Activated CD4-positive, alpha-beta T cell treated with anti-CD3 and anti-CD28 coated beads, Interleukin-2, amount 10 ng/mL, durations not matched to agents 24 days and 14 days (primary cell): Measurements from ENCODE around the gene SCN7A. TPM values are rescaled to one million over a fixed set of nuclear protein-coding genes. Genes with fewer than 3 reads are reported as not detected.
"Not testable (repeated sequence)": the region's sequence is repeated elsewhere in the genome, so short reads cannot be mapped to it uniquely, and the experiment has no call there.

ENCODE experiments used
- DNase-seq: peaks from one replicate; pipeline ENCODE4 v3.0.0; 2022
- H3K27ac Mint-ChIP-seq: one replicate; pipeline ENCODE4 v1.8.0; 2022; ENCODE audit warnings: mild to moderate bottlenecking, mixed read lengths
- H3K27me3 Mint-ChIP-seq: one replicate; pipeline ENCODE4 v1.8.0; 2022; ENCODE audit warnings: mixed read lengths
- H3K36me3 Mint-ChIP-seq: one replicate; pipeline ENCODE4 v1.8.0; 2022; ENCODE audit warnings: low read depth, mild to moderate bottlenecking, mixed read lengths
- H3K4me1 Mint-ChIP-seq: one replicate; pipeline ENCODE4 v1.8.0; 2021; ENCODE audit warnings: mixed read lengths
- H3K4me3 Mint-ChIP-seq: one replicate; pipeline ENCODE4 v1.8.0; 2022; ENCODE audit warnings: mild to moderate bottlenecking, moderate library complexity, mixed read lengths
- H3K9me3 Mint-ChIP-seq: one replicate; pipeline ENCODE4 v1.8.0; 2021; ENCODE audit warnings: mixed read lengths
- intact Hi-C: fragments of 100-400 bp; cut with micrococcal nuclease; formaldehyde crosslinking; loops from one replicate; pipeline ENCODE4 v1.15.1; 2023
- total RNA-seq: library from RNA; stranded (reverse); gene quantifications from 2 replicates; pipeline ENCODE4 v1.2.3, GENCODE V29; 2022

Gene SCN7A
- total RNA-seq, 1 donor from 2014 or later, result not detected

DNA sequence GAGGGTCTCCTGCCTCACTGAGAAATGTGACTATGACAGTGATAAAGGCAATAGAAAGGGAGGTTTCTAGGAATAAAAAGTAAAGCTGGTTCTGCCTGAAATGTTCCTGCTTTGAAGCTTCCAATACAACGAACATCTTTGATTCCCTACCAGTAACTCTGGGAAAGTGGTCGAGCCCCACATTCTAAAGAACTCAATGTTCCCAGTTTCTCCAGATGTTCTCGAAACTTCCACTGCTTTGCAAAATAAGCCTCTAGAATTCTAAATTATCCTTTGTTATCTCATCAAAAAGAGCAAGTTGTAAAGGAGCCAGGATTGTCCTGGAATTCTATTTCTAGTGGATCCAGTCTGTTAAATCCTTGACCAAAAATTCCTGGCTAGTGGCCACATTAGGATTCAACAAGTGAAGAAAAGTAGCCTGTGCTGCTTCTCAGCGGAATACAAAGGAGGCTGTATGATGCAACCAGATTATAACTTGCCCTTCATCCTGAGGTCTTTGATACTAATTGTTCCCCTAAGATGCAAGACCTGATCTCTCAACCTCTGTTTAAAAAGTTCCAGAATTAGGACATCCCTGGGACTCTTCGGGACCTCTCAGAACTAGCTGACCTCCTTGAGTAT, 8.4 kb downstream of the SCN7A start:
- H3K36me3 Mint-ChIP-seq, result no peaks in the 10 kb centered on the region
- H3K9me3 Mint-ChIP-seq, result no peaks in the 10 kb centered on the region
- H3K4me1 Mint-ChIP-seq, result no peaks in the 10 kb centered on the region
- H3K27me3 Mint-ChIP-seq, result no peaks in the 10 kb centered on the region
- no peak for DNase-seq
- intact Hi-C loops, result no loop called here
- no peak overlapping the region for H3K4me3 Mint-ChIP-seq
- no peak overlapping the region for H3K27ac Mint-ChIP-seq

DNA sequence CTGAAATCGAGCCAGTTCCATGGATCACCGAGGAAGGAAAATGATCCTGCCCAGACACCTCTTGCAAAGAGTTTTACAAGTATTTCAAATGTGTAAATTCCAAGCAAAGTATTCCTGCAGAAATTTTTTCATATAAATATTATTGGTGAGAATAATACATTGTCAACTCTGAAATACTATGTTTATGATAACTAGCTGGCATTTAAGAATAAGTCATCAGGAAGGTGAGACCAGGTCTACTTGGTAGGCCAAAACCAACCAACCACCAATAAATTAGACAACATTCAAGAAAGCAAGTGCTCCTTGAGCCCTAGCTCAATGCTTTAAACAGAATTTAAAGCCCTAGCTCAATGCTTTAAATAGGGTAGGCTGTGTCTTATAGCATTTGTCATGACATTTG, 21.7 kb downstream of the SCN7A start:
- Mint-ChIP-seq H3K36me3 (no peaks in the 10 kb centered on the region), H3K27me3 (no peaks in the 10 kb centered on the region), H3K9me3 (no peaks in the 10 kb centered on the region), H3K27ac (no peak overlapping the region), H3K4me3 (no peak overlapping the region), H3K4me1 (no peaks in the 10 kb centered on the region)
- DNase-seq, result no peak
- intact Hi-C loops, result no loop called here

DNA sequence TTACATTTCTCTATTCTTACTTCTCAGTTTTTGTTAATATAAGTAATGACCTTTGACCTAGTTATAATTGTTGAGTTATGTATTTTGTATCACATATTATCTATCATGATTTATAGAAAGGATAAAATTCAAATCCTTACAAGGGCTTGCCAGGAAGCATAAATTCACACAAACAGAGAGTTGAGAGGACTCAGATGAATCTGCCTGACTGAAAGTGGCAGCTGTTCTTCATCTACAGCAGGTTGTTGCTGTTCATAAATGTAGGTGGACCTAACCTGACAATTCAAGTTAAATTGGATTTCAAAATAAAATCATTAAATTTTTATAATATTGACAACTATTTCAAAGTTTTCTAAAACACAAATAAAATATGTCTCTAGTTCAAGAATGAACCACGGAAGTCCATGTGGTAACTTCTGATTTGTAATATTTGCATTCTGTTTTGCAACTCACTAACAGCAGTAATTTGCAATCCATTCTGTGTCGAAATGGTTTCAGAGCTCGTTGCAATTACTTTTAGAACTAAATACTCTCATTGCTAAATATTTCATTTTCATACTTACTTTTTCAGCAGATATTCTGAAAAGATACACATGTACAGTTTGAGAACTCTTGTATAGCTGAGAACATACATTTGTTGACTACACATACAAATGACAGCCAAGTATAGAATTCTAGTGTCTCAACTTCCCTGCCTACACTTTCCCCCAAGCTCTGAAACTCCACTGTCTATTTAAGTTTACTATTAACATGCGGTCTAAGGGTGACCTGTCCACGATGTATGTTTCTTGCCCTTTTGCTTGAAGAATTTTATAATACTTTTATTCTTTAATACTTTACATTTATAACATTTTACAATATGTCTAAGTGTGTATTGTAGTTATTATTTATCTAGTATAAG, 25.7 kb downstream of the SCN7A start:
- H3K4me1 Mint-ChIP-seq, result no peaks in the 10 kb centered on the region
- no peak overlapping the region for H3K4me3 Mint-ChIP-seq
- intact Hi-C loops, result no loop called here
- H3K27ac Mint-ChIP-seq, result no peak overlapping the region
- H3K27me3 Mint-ChIP-seq, result no peaks in the 10 kb centered on the region
- H3K9me3 Mint-ChIP-seq, result no peaks in the 10 kb centered on the region
- DNase-seq, result no peak
- no peaks in the 10 kb centered on the region for H3K36me3 Mint-ChIP-seq

DNA sequence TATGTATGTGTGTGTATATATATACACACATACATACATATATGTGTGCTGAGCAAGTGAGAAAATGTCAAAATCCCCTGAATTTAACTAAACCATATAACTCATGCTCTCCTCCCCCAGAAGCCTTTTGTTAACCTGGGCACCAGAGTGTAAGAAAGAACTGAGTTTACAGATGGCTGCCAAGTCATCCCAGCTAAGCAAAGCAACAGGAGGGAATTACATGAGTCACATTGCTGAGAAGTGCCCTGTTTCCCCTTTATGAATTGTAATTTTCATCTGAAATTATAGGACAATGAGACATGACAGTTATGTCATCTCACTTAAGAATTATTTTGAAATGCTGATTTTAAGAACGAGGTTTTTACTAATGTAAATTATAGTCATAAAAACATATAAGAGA, 29.9 kb downstream of the SCN7A start:
- H3K4me1 Mint-ChIP-seq, result no peaks in the 10 kb centered on the region

DNA sequence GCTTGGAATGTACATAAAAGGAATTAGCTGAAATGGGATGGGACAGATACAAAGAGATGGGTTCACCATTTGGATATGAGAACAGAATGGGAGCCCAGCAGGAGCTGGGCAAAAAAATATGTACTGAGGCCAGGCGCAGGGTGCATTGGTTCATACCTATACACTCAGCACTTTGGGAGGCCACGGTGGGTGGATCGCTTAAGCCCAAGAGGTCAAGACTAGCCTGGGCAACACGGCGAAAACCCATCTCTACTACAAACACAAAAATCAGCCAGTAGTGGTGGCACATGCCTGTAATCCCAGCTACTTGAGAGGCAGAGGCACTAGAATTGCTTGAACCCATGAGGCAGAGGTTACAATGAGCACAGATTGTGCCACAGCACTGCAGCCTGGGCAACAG, 30.4 kb downstream of the SCN7A start:
- no peaks in the 10 kb centered on the region for H3K36me3 Mint-ChIP-seq
- no peak overlapping the region for H3K4me3 Mint-ChIP-seq
- intact Hi-C loops, result no loop called here
- H3K27me3 Mint-ChIP-seq, result no peaks in the 10 kb centered on the region
- no peaks in the 10 kb centered on the region for H3K4me1 Mint-ChIP-seq
- no peak overlapping the region for H3K27ac Mint-ChIP-seq
- no peak for DNase-seq
- H3K9me3 Mint-ChIP-seq, result no peaks in the 10 kb centered on the region

More for the DNA sequence above, 29.9 kb downstream of the SCN7A start:
- DNase-seq, result no peak
- Mint-ChIP-seq H3K9me3 (no peaks in the 10 kb centered on the region), H3K27me3 (no peaks in the 10 kb centered on the region), H3K36me3 (no peaks in the 10 kb centered on the region), H3K27ac (no peak overlapping the region), H3K4me3 (no peak overlapping the region)
- intact Hi-C loops, result no loop called here

DNA sequence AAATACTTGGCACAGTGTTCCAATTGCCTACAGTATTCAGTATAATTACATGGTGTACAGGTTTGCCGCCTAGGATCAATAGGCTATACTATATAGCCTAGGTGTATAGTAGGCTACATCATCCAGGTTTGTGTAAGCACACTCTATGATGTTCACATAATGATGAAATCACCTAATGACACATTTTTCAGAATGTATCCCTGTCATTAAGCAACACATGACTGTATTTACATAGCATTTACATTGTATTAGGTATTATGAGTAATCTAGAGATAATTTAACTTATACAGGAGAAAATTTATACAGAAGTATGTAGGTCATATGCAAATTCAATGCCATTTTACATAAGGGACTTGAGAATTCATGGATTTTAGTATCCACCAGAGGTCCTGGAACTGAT, 35.4 kb downstream of the SCN7A start:
- no peak for DNase-seq
- Mint-ChIP-seq H3K9me3 (no peaks in the 10 kb centered on the region), H3K36me3 (no peaks in the 10 kb centered on the region), H3K27me3 (no peaks in the 10 kb centered on the region), H3K27ac (no peak overlapping the region), H3K4me1 (no peaks in the 10 kb centered on the region), H3K4me3 (no peak overlapping the region)
- intact Hi-C loops, result no loop called here

DNA sequence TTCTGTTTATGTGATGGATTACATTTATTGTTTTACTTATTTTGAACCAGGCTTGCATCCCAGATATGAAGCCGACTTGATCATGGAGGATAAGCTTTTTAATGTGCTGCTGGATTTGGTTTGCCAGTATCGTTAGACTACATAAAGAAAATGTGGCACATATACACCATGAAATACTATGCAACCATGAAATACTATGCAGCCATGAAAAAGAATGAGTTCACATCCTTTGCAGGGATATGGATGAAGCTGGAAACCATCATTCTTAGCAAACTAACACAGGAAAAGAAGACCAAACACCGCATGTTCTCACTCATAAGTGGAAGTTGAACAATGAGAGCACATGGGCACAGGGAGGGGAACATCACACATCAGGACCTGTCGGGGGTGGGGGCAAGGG, 38.2 kb downstream of the SCN7A start:
- H3K4me3 Mint-ChIP-seq, intact Hi-C loops, H3K9me3 Mint-ChIP-seq, H3K4me1 Mint-ChIP-seq, DNase-seq, H3K27me3 Mint-ChIP-seq, H3K36me3 Mint-ChIP-seq, H3K27ac Mint-ChIP-seq: not testable (repeated sequence)

DNA sequence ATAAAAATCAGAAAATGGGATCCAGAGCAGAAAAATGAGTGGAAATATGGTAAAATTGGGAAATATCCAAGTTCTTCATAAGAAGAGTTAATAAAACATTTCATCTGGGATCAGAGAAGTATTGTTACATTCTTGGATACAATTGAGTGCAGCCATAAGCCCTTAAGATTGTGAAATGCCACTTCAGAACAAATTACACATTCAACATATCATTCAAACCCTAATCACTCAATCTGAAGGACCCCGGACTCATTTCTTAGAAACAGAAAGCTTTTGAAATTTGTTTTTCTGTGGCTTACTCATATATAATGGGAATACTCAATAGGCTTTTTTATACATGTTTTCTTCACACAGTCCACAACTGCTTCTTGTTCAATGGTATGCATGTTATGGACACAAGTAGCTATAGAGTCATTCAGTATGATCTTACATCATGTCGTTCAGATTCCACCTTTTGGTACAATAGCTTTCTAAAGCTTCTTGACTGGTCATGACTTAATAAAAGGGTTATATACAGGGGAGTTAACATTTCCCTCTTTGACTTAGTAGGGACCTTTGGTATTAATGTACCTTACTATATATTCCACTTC, 39.9 kb downstream of the SCN7A start:
- Mint-ChIP-seq H3K4me3 (no peak overlapping the region), H3K27me3 (no peaks in the 10 kb centered on the region), H3K9me3 (no peaks in the 10 kb centered on the region), H3K4me1 (no peaks in the 10 kb centered on the region), H3K36me3 (no peaks in the 10 kb centered on the region), H3K27ac (no peak overlapping the region)
- DNase-seq, result no peak
- intact Hi-C loops, result no loop called here

DNA sequence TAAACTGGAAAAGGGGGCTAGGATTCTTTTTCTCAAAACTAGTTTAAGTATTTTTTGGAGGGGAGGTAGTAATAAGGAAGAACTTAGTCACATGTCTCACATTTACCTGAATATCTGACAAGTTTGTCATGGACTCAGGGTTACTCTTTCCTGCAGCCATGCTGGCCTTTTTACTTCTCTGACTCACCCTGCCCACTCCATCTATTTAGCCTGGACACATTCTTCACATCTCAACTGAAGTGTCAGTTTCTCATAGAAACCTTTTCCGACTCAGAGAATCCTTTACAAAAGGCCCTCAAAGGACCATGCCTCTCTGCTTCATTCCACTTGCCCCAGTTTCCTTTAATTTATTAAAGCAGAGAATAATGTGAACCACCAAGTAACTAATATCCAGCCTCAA, 42.6 kb downstream of the SCN7A start:
- intact Hi-C loops, result no loop called here
- Mint-ChIP-seq H3K27ac (no peak overlapping the region), H3K36me3 (no peaks in the 10 kb centered on the region), H3K27me3 (no peaks in the 10 kb centered on the region), H3K4me3 (no peak overlapping the region), H3K4me1 (no peaks in the 10 kb centered on the region), H3K9me3 (no peaks in the 10 kb centered on the region)
- DNase-seq, result no peak

DNA sequence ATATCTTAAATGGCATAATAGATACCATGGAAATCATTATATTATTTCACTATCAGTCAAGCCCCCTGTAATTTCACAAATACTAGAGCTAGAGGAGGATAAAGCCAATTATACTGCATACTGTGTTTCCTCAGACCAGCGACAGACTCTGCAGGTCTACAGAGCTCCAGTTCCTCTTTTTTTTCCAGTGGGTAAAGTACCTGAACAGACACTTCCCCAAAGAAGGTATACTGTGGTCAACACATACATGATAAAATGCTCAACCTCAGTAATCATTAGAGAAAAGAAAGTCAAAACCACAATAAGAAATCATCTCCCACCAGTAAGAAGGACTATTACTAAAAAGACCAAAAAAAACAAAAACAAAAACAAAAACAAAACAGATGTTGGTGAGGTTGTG, 44.6 kb downstream of the SCN7A start:
- Mint-ChIP-seq H3K36me3 (no peaks in the 10 kb centered on the region), H3K27me3 (no peaks in the 10 kb centered on the region), H3K4me3 (no peak overlapping the region), H3K4me1 (no peaks in the 10 kb centered on the region), H3K27ac (no peak overlapping the region), H3K9me3 (no peaks in the 10 kb centered on the region)
- DNase-seq, result no peak
- intact Hi-C loops, result no loop called here

DNA sequence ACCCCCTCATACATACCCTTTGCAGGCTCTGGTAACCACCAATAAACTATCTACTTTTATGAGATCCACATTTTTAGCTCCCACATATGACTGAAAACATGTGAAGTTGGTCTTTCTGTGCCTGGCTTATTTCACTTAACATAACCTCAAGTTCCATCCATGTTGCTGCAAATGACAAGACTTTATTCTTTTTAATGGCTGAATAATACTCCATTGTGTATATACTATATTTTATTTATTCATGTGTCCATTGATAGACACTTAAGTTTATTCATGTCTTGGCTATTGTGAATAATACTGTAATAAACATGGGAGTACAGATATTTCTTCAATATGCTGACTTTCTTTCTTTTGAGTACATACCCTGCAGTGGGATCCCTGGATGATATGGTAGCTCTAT, 45.9 kb downstream of the SCN7A start:
- no peak overlapping the region for H3K27ac Mint-ChIP-seq
- intact Hi-C loops, result no loop called here
- no peaks in the 10 kb centered on the region for H3K27me3 Mint-ChIP-seq
- H3K9me3 Mint-ChIP-seq, result no peaks in the 10 kb centered on the region
- no peaks in the 10 kb centered on the region for H3K36me3 Mint-ChIP-seq
- no peak for DNase-seq
- no peak overlapping the region for H3K4me3 Mint-ChIP-seq
- no peaks in the 10 kb centered on the region for H3K4me1 Mint-ChIP-seq

DNA sequence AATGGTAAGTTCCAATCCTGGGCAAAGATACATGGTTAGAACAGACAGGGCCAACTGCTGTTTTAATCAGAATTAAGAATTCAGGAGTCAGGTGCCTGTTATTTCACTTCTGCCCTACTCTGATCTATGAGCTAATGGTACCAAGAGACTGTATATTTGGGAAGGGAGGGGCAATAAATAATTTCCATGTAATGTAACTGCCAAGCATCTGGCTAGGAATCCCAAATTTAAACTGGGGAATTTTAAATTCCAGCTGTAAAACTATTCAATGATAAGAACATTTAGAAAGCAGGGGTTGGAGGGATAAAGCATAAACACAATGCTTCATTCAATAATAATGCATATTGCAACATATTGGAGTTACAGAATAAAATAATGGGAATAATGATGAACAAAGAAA, 49.7 kb downstream of the SCN7A start:
- no peak for DNase-seq
- H3K4me3 Mint-ChIP-seq, result no peak overlapping the region
- H3K27me3 Mint-ChIP-seq, result no peaks in the 10 kb centered on the region
- H3K27ac Mint-ChIP-seq, result no peak overlapping the region
- H3K36me3 Mint-ChIP-seq, result no peaks in the 10 kb centered on the region
- H3K4me1 Mint-ChIP-seq, result no peaks in the 10 kb centered on the region
- intact Hi-C loops, result no loop called here
- no peaks in the 10 kb centered on the region for H3K9me3 Mint-ChIP-seq

DNA sequence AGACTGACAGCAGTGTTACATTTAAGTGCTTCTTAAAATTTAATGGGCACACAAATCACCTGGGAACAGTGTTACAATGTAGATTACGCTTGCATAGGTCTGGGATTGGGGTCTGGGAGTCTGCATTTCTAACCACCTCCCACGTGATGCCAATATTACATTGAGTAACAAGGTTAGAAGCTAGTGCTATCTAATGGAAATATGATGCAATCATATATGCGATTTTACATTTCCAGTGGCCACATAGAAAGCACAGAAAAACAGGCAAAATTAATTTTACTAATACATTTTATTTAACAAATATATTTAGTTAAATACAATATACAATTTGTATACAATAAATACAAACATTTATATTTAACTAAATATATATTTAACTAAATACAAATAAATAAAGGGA, 53.7 kb downstream of the SCN7A start:
- no peaks in the 10 kb centered on the region for H3K27me3 Mint-ChIP-seq
- H3K27ac Mint-ChIP-seq, result no peak overlapping the region
- intact Hi-C loops, result no loop called here
- no peak overlapping the region for H3K4me3 Mint-ChIP-seq
- no peak for DNase-seq
- H3K36me3 Mint-ChIP-seq, result no peaks in the 10 kb centered on the region
- no peaks in the 10 kb centered on the region for H3K4me1 Mint-ChIP-seq
- no peaks in the 10 kb centered on the region for H3K9me3 Mint-ChIP-seq

DNA sequence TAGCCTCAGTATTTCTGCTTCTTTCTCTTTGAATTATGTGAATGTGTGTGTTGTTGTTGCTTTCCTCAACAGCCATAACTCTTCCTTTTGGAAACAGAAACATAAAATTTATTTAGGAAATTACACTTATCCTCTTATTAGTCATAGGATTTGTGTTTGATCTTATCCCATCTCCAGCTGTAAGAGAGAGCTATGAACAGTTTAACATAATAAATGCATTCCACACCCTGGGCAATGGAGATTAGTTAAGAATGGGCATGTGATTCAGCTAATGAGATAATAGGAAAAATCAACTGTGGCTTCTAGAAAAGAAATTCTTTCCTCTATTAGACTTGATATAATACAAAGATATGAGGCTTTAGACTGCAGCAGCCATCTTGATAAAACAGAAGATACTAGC, 55.0 kb downstream of the SCN7A start:
- Mint-ChIP-seq H3K27me3 (no peaks in the 10 kb centered on the region), H3K36me3 (no peaks in the 10 kb centered on the region), H3K4me3 (no peak overlapping the region), H3K27ac (no peak overlapping the region), H3K4me1 (no peaks in the 10 kb centered on the region), H3K9me3 (no peaks in the 10 kb centered on the region)
- intact Hi-C loops, result no loop called here
- DNase-seq, result no peak
